ENCODE measurements around the gene CCL27. TPM values are rescaled to one million over a fixed set of nuclear protein-coding genes. Genes with fewer than 3 reads are reported as not detected.
A peak's percentile ranks its signal among the peaks of the same experiment; 100 is the strongest.

The CCL27 gene
- total RNA-seq, 4 donors from 2014 or later, result 45.1 TPM; not detected in 3

- 13% methylated on average over 18 of the region's 18 CpGs for WGBS, 2 donors
- H3K27ac ChIP-seq, result peak overlapping the region; percentile 99 to 100 (median 100)
- peak; percentile 70 to 92 for DNase-seq (ENCODE audit: low spot score in 2 of 2)
- H3K9me3 ChIP-seq, result no peaks in the 10 kb centered on the region
- TF ChIP-seq EP300 (IDR thresholded peaks at IDR 0.05) (peak in 1 of 2 donors; percentile 21), POLR2A (IDR thresholded peaks at IDR 0.05) (no peak), CTCF (IDR thresholded peaks at IDR 0.05) (peak; percentile 69 to 86 (median 83))
- H3K36me3 ChIP-seq, result peaks cover 0 to 51% (median 0%) of the 10 kb centered on the region in 3 donors
- peaks cover 0 to 30% (median 7%) of the 10 kb centered on the region in 4 donors for H3K4me1 ChIP-seq
- no peaks in the 10 kb centered on the region for H3K27me3 ChIP-seq
- peak overlapping the region; percentile 75 to 89 (median 86) for H3K4me3 ChIP-seq
These were observed 2.0 kb upstream of the CCL27 start for GRCh38 chr9:34664281-34665066.

- no peaks in the 10 kb centered on the region for H3K9me3 ChIP-seq
- H3K4me3 ChIP-seq, result no peak overlapping the region
- peak overlapping the region in 3 of 4 donors; percentile 40 to 100 (median 99) for H3K27ac ChIP-seq
- no peak for DNase-seq (ENCODE audit: low spot score in 2 of 2)
- TF ChIP-seq POLR2A (IDR thresholded peaks at IDR 0.05), result no peak
- no peak for TF ChIP-seq CTCF (IDR thresholded peaks at IDR 0.05)
- no peak for TF ChIP-seq EP300 (IDR thresholded peaks at IDR 0.05)
- H3K4me1 ChIP-seq, result peaks cover 0 to 30% (median 7%) of the 10 kb centered on the region in 4 donors
- H3K27me3 ChIP-seq, result no peaks in the 10 kb centered on the region
- peaks cover 0 to 46% (median 0%) of the 10 kb centered on the region in 3 donors for H3K36me3 ChIP-seq
These were observed 797 bp upstream of the CCL27 start for GRCh38 chr9:34663303-34663605.

GRCh38 chr9:34659592-34660253, 2.7 kb downstream of the CCL27 start:
- no peaks in the 10 kb centered on the region for H3K27me3 ChIP-seq
- H3K4me3 ChIP-seq, result no peak overlapping the region
- peaks cover 0 to 38% (median 0%) of the 10 kb centered on the region in 3 donors for H3K36me3 ChIP-seq
- peaks cover 0 to 25% (median 9%) of the 10 kb centered on the region in 4 donors for H3K4me1 ChIP-seq
- H3K9me3 ChIP-seq, result no peaks in the 10 kb centered on the region
- H3K27ac ChIP-seq, result no peak overlapping the region
- WGBS, 2 donors, result 90 to 94% methylated on average over 8 of the region's 8 CpGs
- DNase-seq (ENCODE audit: low spot score in 2 of 2), result no peak
- no peak for TF ChIP-seq POLR2A (IDR thresholded peaks at IDR 0.05)
- TF ChIP-seq EP300 (IDR thresholded peaks at IDR 0.05), result no peak
- TF ChIP-seq CTCF (IDR thresholded peaks at IDR 0.05), result no peak

- no peak for DNase-seq (ENCODE audit: low spot score in 2 of 2)
- Histone ChIP-seq H3K4me1 (peaks cover 0 to 25% (median 20%) of the 10 kb centered on the region in 4 donors), H3K9me3 (no peaks in the 10 kb centered on the region), H3K27me3 (no peaks in the 10 kb centered on the region), H3K36me3 (peaks cover 0 to 38% (median 0%) of the 10 kb centered on the region in 3 donors), H3K27ac (no peak overlapping the region), H3K4me3 (no peak overlapping the region)
- no peak for TF ChIP-seq EP300 (IDR thresholded peaks at IDR 0.05)
- TF ChIP-seq POLR2A (IDR thresholded peaks at IDR 0.05), result no peak
- no peak for TF ChIP-seq CTCF (IDR thresholded peaks at IDR 0.05)
- WGBS, 2 donors, result 86 to 87% methylated on average over 7 to 14 of the region's 14 CpGs
These were observed 4.0 kb downstream of the CCL27 start for GRCh38 chr9:34658461-34658860.

GRCh38 chr9:34656992-34657391, 5.5 kb downstream of the CCL27 start:
- 94% methylated on average over 5 of the region's 5 CpGs for WGBS, 2 donors
- H3K36me3 ChIP-seq, result peaks cover 0 to 29% (median 0%) of the 10 kb centered on the region in 3 donors
- H3K27ac ChIP-seq, result no peak overlapping the region
- no peak overlapping the region for H3K4me3 ChIP-seq
- H3K9me3 ChIP-seq, result no peaks in the 10 kb centered on the region
- DNase-seq (ENCODE audit: low spot score in 2 of 2), result no peak
- H3K27me3 ChIP-seq, result no peaks in the 10 kb centered on the region
- no peak for TF ChIP-seq CTCF (IDR thresholded peaks at IDR 0.05)
- H3K4me1 ChIP-seq, result peaks cover 0 to 37% (median 34%) of the 10 kb centered on the region in 4 donors

Data from tibial nerve (tissue), 4 donors.